OCI-LY7 (cell line): ENCODE measurements around the gene CYFIP2. TPM values are rescaled to one million over a fixed set of nuclear protein-coding genes. Genes with fewer than 3 reads are reported as not detected.
A peak's percentile ranks its signal among the peaks of the same experiment; 100 is the strongest.

Experiments used
- BruUV-seq: library from RNA; stranded (reverse); fragments of 400-500 nt; replicated peaks from 2 replicates; lab custom pipeline; 2021; lab: Mats Ljungman, UMichigan
- CTCF ChIA-PET: fragments of 300-600 bp; sonication (Branson Sonifier 250); formaldehyde crosslinking; loops from one replicate; lab custom pipeline; 2022; ENCODE audit warnings: antibody characterized with exemption; ENCODE audit not compliant: unreplicated experiment; lab: Charles Lee
- POLR2A ChIA-PET: fragments of 300-600 bp; sonication (Branson Sonifier 250); formaldehyde crosslinking; loops from one replicate; lab custom pipeline; 2022; ENCODE audit warnings: antibody characterized with exemption; lab: Charles Lee
- DNase-seq: peaks from one replicate; pipeline ENCODE4 v3.0.0-alpha.2; 2015; ENCODE audit warnings: low spot score
- H2AFZ ChIP-seq: fragments of 200-600 bp; sonication (generic), shearing (Covaris generic); 2 replicates; pipeline ENCODE4 v1.6.1; 2014; ENCODE audit warnings: mild to moderate bottlenecking, antibody characterized with exemption, low read length, moderate library complexity
- H3K27ac ChIP-seq: fragments of 200-600 bp; sonication (generic); 2 replicates; pipeline ENCODE4 v1.5.1; 2014; ENCODE audit warnings: mixed run types, low read depth, mild to moderate bottlenecking, moderate library complexity, low read length, inconsistent platforms; ENCODE audit not compliant: poor library complexity, severe bottlenecking
- H3K36me3 ChIP-seq: fragments of 200-600 bp; sonication (generic); 2 replicates; pipeline ENCODE4 v1.6.1; 2014; ENCODE audit warnings: mild to moderate bottlenecking, antibody characterized with exemption, low read length, moderate library complexity, mixed read lengths; ENCODE audit not compliant: insufficient read depth
- H3K4me1 ChIP-seq: fragments of 200-600 bp; sonication (generic); 2 replicates; pipeline ENCODE4 v1.5.1; 2014; ENCODE audit warnings: mild to moderate bottlenecking, low read length; ENCODE audit not compliant: insufficient read depth, poor library complexity, severe bottlenecking
- H3K4me2 ChIP-seq: fragments of 200-600 bp; sonication (generic); 2 replicates; pipeline ENCODE4 v1.6.1; 2014; ENCODE audit warnings: mild to moderate bottlenecking, low read length
- H3K4me3 ChIP-seq: fragments of 200-600 bp; sonication (generic); 2 replicates; pipeline ENCODE4 v1.5.1; 2014; ENCODE audit warnings: mild to moderate bottlenecking, low read depth, low read length; ENCODE audit not compliant: poor library complexity, severe bottlenecking
- H3K79me2 ChIP-seq: fragments of 200-600 bp; sonication (generic); 2 replicates; pipeline ENCODE4 v1.6.1; 2016; ENCODE audit warnings: low read depth, mild to moderate bottlenecking, low read length, moderate library complexity, mixed read lengths; ENCODE audit not compliant: insufficient read depth
- H3K9me2 ChIP-seq: fragments of 200-600 bp; sonication (generic); 2 replicates; pipeline ENCODE4 v1.6.1; 2016; ENCODE audit warnings: mild to moderate bottlenecking, low read length, mixed read lengths; ENCODE audit not compliant: insufficient read depth
- H3K9me3 ChIP-seq: fragments of 200-600 bp; sonication (generic); 2 replicates; pipeline ENCODE4 v1.6.1; 2014; ENCODE audit warnings: mild to moderate bottlenecking, mixed run types, low read length, mixed read lengths
- H4K20me1 ChIP-seq: fragments of 200-600 bp; sonication (generic); 2 replicates; pipeline ENCODE4 v1.6.1; 2014; ENCODE audit warnings: mild to moderate bottlenecking, antibody characterized with exemption, low read length, moderate library complexity, mixed read lengths; ENCODE audit not compliant: insufficient read depth
- CTCF ChIP-seq: fragments of 200-600 bp; sonication (generic); conservative IDR thresholded peaks from 2 replicates; pipeline ENCODE4 v1.5.1; 2014; ENCODE audit warnings: mild to moderate bottlenecking, antibody characterized with exemption, low read length, moderate library complexity, mixed read lengths
- EZH2phosphoT487 ChIP-seq: fragments of 200-600 bp; sonication (generic); IDR thresholded peaks from 2 replicates; pipeline ENCODE4 v1.6.1; 2018; ENCODE audit warnings: low read depth, borderline replicate concordance, mild to moderate bottlenecking, mixed run types, antibody characterized with exemption, low read length, moderate library complexity, mixed read lengths
- intact Hi-C: fragments of 100-400 bp; cut with micrococcal nuclease; formaldehyde crosslinking; loops from one replicate; pipeline ENCODE4 v1.10.0; 2022; ENCODE audit not compliant: unreplicated experiment
- total RNA-seq, 2 experiments: library from RNA; depleted of rRNA in 1 of 2; stranded (reverse); fragments of >200 nt in 1 of 2; shearing (Covaris generic) in 1 of 2; gene quantifications; 2 replicates each; pipeline ENCODE4 v1.2.3, GENCODE V29; 2014 to 2022

CYFIP2 gene
- total RNA-seq, 2 experiments from 2014 or later = 258 to 419 TPM

GRCh38 chr5:157322581-157322980 is 56.7 kb downstream of the CYFIP2 start:
- intact Hi-C loops = no loop called here
- no peaks in the 10 kb centered on the region for H3K79me2 ChIP-seq
- TF ChIP-seq CTCF (no peak), EZH2phosphoT487 (no peak)
- H3K4me3 ChIP-seq = no peak overlapping the region
- BruUV-seq = no TSS peak
- H4K20me1 ChIP-seq = no peaks in the 10 kb centered on the region; the same call in 1 of the 2 replicates
- no peaks in the 10 kb centered on the region for H3K9me3 ChIP-seq
- no peak overlapping the region for H2AFZ ChIP-seq
- DNase-seq = no peak
- CTCF ChIA-PET = interaction anchor here (0.5 kb wide), 1 partner anchor 58 kb away, joined by 8 read pairs; no protein-coding TSS in a partner anchor
- peaks cover 94% of the 10 kb centered on the region for H3K36me3 ChIP-seq
- no peak overlapping the region for H3K4me2 ChIP-seq
- no peak overlapping the region for H3K27ac ChIP-seq
- no peaks in the 10 kb centered on the region for H3K9me2 ChIP-seq
- H3K4me1 ChIP-seq = no peaks in the 10 kb centered on the region
- POLR2A ChIA-PET = no interaction called here

- Histone ChIP-seq H3K79me2 (no peaks in the 10 kb centered on the region), H3K4me3 (no peak overlapping the region), H3K36me3 (peaks cover 93% of the 10 kb centered on the region), H3K9me2 (no peaks in the 10 kb centered on the region), H4K20me1 (no peaks in the 10 kb centered on the region; the same call in 1 of the 2 replicates), H3K27ac (no peak overlapping the region), H3K9me3 (no peaks in the 10 kb centered on the region), H3K4me1 (no peaks in the 10 kb centered on the region), H3K4me2 (no peak overlapping the region), H2AFZ (no peak overlapping the region)
- DNase-seq = no peak
- intact Hi-C loops = no loop called here
- no TSS peak for BruUV-seq
- ChIA-PET CTCF (interaction anchor here (0.6 to 0.7 kb wide), 2 partner anchors 17 to 67 kb away, joined by 3 read pairs; no protein-coding TSS in a partner anchor), POLR2A (no interaction called here)
- TF ChIP-seq EZH2phosphoT487 (no peak), CTCF (peak; percentile 71)
Observed at GRCh38 chr5:157323107-157323706, 57.3 kb downstream of the CYFIP2 start.

- Histone ChIP-seq H2AFZ (no peak overlapping the region), H3K9me2 (no peaks in the 10 kb centered on the region), H3K79me2 (no peaks in the 10 kb centered on the region), H3K4me3 (no peak overlapping the region), H4K20me1 (no peaks in the 10 kb centered on the region; the same call in 1 of the 2 replicates), H3K27ac (no peak overlapping the region), H3K4me2 (no peak overlapping the region), H3K4me1 (no peaks in the 10 kb centered on the region), H3K36me3 (peaks cover 93% of the 10 kb centered on the region), H3K9me3 (no peaks in the 10 kb centered on the region)
- BruUV-seq = no TSS peak
- no peak for DNase-seq
- ChIA-PET POLR2A (no interaction called here), CTCF (no interaction called here)
- intact Hi-C loops = no loop called here
- TF ChIP-seq EZH2phosphoT487 (no peak), CTCF (peak; percentile 71)
Observed at GRCh38 chr5:157324237-157324636, 58.3 kb downstream of the CYFIP2 start.
